ENCODE measurements around the gene RAB27A.

GRCh38 chr15:55224892-55225291, 64.7 kb downstream of the RAB27A start:
- TF ChIP-seq CTCF (IDR thresholded peaks at IDR 0.05 in 4 of 5, conservative IDR thresholded peaks at IDR 0.05 in 1 of 5) (no peak), POLR2A (IDR thresholded peaks at IDR 0.05) (no peak)

All from gastrocnemius medialis (tissue), 4 donors.